SK-N-MC (cell line): ENCODE data around the gene YJU2.

Source experiments
- EZH2 ChIP-seq: fragments of 200-600 bp; sonication (generic); IDR thresholded peaks from one replicate; pipeline ENCODE4 v1.6.1; 2017; ENCODE audit warnings: antibody characterized with exemption
- POLR2AphosphoS5 ChIP-seq: IDR thresholded peaks from 2 replicates; pipeline ENCODE4 v1.6.1; 2012; ENCODE audit warnings: mild to moderate bottlenecking, low read depth, low read length, borderline replicate concordance

GRCh38 chr19:4234862-4235201 lies 12.0 kb upstream of the YJU2 start:
- TF ChIP-seq POLR2AphosphoS5 (no peak), EZH2 (no peak)
